Lung (tissue), 12 donors: ENCODE data around the gene BARX1. TPM values are rescaled to one million over a fixed set of nuclear protein-coding genes. Genes with fewer than 3 reads are reported as not detected.

Source experiments
- ATAC-seq: fragments of 200-7000 bp; cut with Tn5 transposase; one replicate; pipeline ENCODE4 v1.9.1; 2020; ENCODE audit warnings: moderate number of reproducible peaks; ENCODE audit not compliant: insufficient read depth, low FRiP score
- DNase-seq, 3 donors: peaks; one replicate each; pipeline ENCODE4 v3.0.0-alpha.2; 2013 to 2017
- H3K27ac ChIP-seq, 2 donors: one replicate each; pipeline ENCODE4 v1.5.1; 2013; ENCODE audit warnings: mild to moderate bottlenecking in 2 of 2, moderate library complexity in 2 of 2, control low read depth in 1 of 2, inconsistent platforms in 1 of 2, low read depth in 1 of 2, low read length in 1 of 2
- H3K27me3 ChIP-seq, 3 donors: one replicate each; pipeline ENCODE4 v1.5.1; 2013; ENCODE audit warnings: low read length in 2 of 3; ENCODE audit not compliant: control insufficient read depth in 3 of 3, insufficient read depth in 3 of 3
- H3K36me3 ChIP-seq, 4 donors: one replicate each; pipeline ENCODE4 v1.5.1; 2013; ENCODE audit warnings: low read length in 4 of 4, mild to moderate bottlenecking in 1 of 4, moderate library complexity in 1 of 4; ENCODE audit not compliant: control insufficient read depth in 4 of 4, insufficient read depth in 4 of 4
- H3K4me1 ChIP-seq, 5 donors: one replicate each; pipeline ENCODE4 v1.5.1; 2013; ENCODE audit warnings: low read length in 5 of 5, mild to moderate bottlenecking in 2 of 5, moderate library complexity in 1 of 5; ENCODE audit not compliant: control insufficient read depth in 5 of 5, insufficient read depth in 5 of 5
- H3K4me3 ChIP-seq: one replicate; pipeline ENCODE4 v1.5.1; 2013; ENCODE audit warnings: mild to moderate bottlenecking, control low read depth, moderate library complexity
- H3K9ac ChIP-seq, 2 donors: one replicate each; pipeline ENCODE4 v1.5.1; 2013; ENCODE audit warnings: low read length in 2 of 2, control low read depth in 1 of 2; ENCODE audit not compliant: insufficient read depth in 1 of 2
- H3K9me3 ChIP-seq, 4 donors: one replicate each; pipeline ENCODE4 v1.5.1; 2013; ENCODE audit warnings: low read length in 3 of 4, mild to moderate bottlenecking in 1 of 4, moderate library complexity in 1 of 4; ENCODE audit not compliant: control insufficient read depth in 4 of 4, insufficient read depth in 3 of 4
- CTCF ChIP-seq: IDR thresholded peaks from 2 replicates; pipeline ENCODE4 v1.5.1; 2012; ENCODE audit warnings: mild to moderate bottlenecking; ENCODE audit errors: control extremely low read depth, extremely low read depth
- WGBS, 2 donors: extraction: QIAGEN DNeasy Blood & Tissue Kit; methylation state at CpG; one replicate each; pipeline ENCODE4 v1.1.7; 2013; 5-methylcytosine and 5-hydroxymethylcytosine counted together
- polyA plus RNA-seq, 2 donors: library from polyadenylated mRNA; stranded (reverse); fragments of 200-250 nt; gene quantifications; one replicate each; pipeline ENCODE4 v1.2.1, GENCODE V29; 2013
- total RNA-seq, 2 donors: library from RNA; depleted of rRNA in 1 of 2; stranded (reverse); fragments of >200 nt in 1 of 2; gene quantifications; one replicate each; pipeline ENCODE4 v1.2.1, GENCODE V29; 2014 to 2021
- donor health status: control.
- donor health status: control.
- donor health status: Bipolar disorder and iron deficiency.
- donor health status: healthy.
- donor health status: DM: yes; HTN: yes; CAD: no.

Gene BARX1
- total and polyA plus RNA-seq, 4 donors, result 0.08 to 0.09 TPM; not detected in 2

GRCh38 chr9:93931905-93932304 is 23.2 kb downstream of the BARX1 start:
- TF ChIP-seq CTCF, result no peak
- Histone ChIP-seq H3K27ac (no peak overlapping the region), H3K4me3 (no peak overlapping the region), H3K27me3 (peaks cover 0 to 8% (median 0%) of the 10 kb centered on the region in 3 donors), H3K36me3 (no peaks in the 10 kb centered on the region), H3K9ac (no peak overlapping the region), H3K4me1 (no peaks in the 10 kb centered on the region), H3K9me3 (peaks cover 0 to 16% (median 0%) of the 10 kb centered on the region in 4 donors)
- WGBS, 2 donors, result 76 to 87% methylated on average over 11 of the region's 11 CpGs
- ATAC-seq (no peak), DNase-seq (no peak)

- WGBS, 2 donors, result 22 to 25% methylated on average over 8 of the region's 8 CpGs
- peaks cover 0 to 5% (median 0%) of the 10 kb centered on the region in 3 donors for H3K27me3 ChIP-seq
These were observed 25.1 kb downstream of the BARX1 start for GRCh38 chr9:93930070-93930469.

GRCh38 chr9:93929231-93929630 is 25.9 kb downstream of the BARX1 start:
- H3K27me3 ChIP-seq, result peaks cover 0 to 5% (median 0%) of the 10 kb centered on the region in 3 donors
- 35 to 70% methylated on average over 1 of the region's 1 CpG for WGBS, 2 donors
- ATAC-seq, result no peak

More at GRCh38 chr9:93930070-93930469, 25.1 kb downstream of the BARX1 start:
- Histone ChIP-seq H3K4me3 (no peak overlapping the region), H3K27ac (no peak overlapping the region), H3K4me1 (no peaks in the 10 kb centered on the region), H3K9ac (no peak overlapping the region), H3K36me3 (no peaks in the 10 kb centered on the region), H3K9me3 (peaks cover 0 to 16% (median 0%) of the 10 kb centered on the region in 4 donors)
- DNase-seq (no peak), ATAC-seq (no peak)
- no peak for TF ChIP-seq CTCF

More at GRCh38 chr9:93929231-93929630, 25.9 kb downstream of the BARX1 start:
- H3K9me3 ChIP-seq, result peaks cover 0 to 16% (median 0%) of the 10 kb centered on the region in 4 donors
- DNase-seq, result no peak
- no peak overlapping the region for H3K9ac ChIP-seq
- no peaks in the 10 kb centered on the region for H3K4me1 ChIP-seq
- H3K27ac ChIP-seq, result no peak overlapping the region
- no peaks in the 10 kb centered on the region for H3K36me3 ChIP-seq
- no peak overlapping the region for H3K4me3 ChIP-seq
- TF ChIP-seq CTCF, result no peak
